ENCODE measurements around the gene KIF24.

- TF ChIP-seq MEIS1 (CRISPR knock-in tag; IDR thresholded peaks at IDR 0.05; ENCODE audit: borderline replicate concordance) (no peak), ZBTB8A (tag by site-specific recombination; IDR thresholded peaks at IDR 0.05) (no peak), CTCF (tag by site-specific recombination; IDR thresholded peaks at IDR 0.05) (no peak), SP3 (tag by site-specific recombination; IDR thresholded peaks at IDR 0.05) (no peak), KLF9 (tag by site-specific recombination; IDR thresholded peaks at IDR 0.05; ENCODE audit: low read depth) (no peak), ZNF701 (tag by site-specific recombination; IDR thresholded peaks at IDR 0.05) (no peak), ZNF76 (tag by site-specific recombination; IDR thresholded peaks at IDR 0.05; ENCODE audit: borderline replicate concordance, low read depth) (no peak), ZNF324 (tag by site-specific recombination; IDR thresholded peaks at IDR 0.05) (no peak), ZNF473 (tag by site-specific recombination; IDR thresholded peaks at IDR 0.05) (no peak), SALL2 (tag by site-specific recombination; IDR thresholded peaks at IDR 0.05; ENCODE audit: borderline replicate concordance) (no peak), TCF7L2 (IDR thresholded peaks at IDR 0.05; ENCODE audit: borderline replicate concordance, low read depth, low read length) (no peak)
Measured at GRCh38 chr9:34363619-34364351, 34.7 kb upstream of the KIF24 start.
